Endothelial cell of umbilical vein (primary cell): ENCODE measurements around the gene MINK1. TPM values are rescaled to one million over a fixed set of nuclear protein-coding genes. Genes with fewer than 3 reads are reported as not detected.

Experiments used
- BruUV-seq: library from RNA; stranded (reverse); fragments of 400-500 nt; replicated peaks from 2 replicates; lab custom pipeline; 2021; lab: Mats Ljungman, UMichigan
- CTCF ChIA-PET: fragments of 300-600, 350-600 bp; sonication (Branson Sonifier 250); formaldehyde crosslinking; loops from one replicate; lab custom pipeline; 2021; ENCODE audit warnings: antibody characterized with exemption, inconsistent platforms; lab: Charles Lee
- POLR2A ChIA-PET: fragments of 300-600, 350-600 bp; sonication (Branson Sonifier 250); formaldehyde crosslinking; loops from one replicate; lab custom pipeline; 2021; ENCODE audit warnings: antibody characterized with exemption, inconsistent platforms; lab: Charles Lee
- DNase-seq: peaks from one replicate; pipeline ENCODE4 v3.0.0-alpha.2; 2011; ENCODE audit warnings: low read depth, low spot score
- FAIRE-seq: peaks from 2 replicates; lab custom pipeline; 2011; peaks lifted over from hg19 to GRCh38; lab: Jason Lieb, UNC
- H2AFZ ChIP-seq: 2 replicates; pipeline ENCODE4 v1.6.0; 2012; ENCODE audit warnings: low read depth, low read length, control low read depth, inconsistent platforms
- H3K27ac ChIP-seq: 2 replicates; pipeline ENCODE4 v1.5.1; 2011; ENCODE audit warnings: low read depth, mild to moderate bottlenecking, control low read depth, low read length, moderate library complexity; ENCODE audit not compliant: insufficient read depth
- H3K27me3 ChIP-seq, 2 experiments: 2 replicates each; pipeline versions ENCODE4 v1.6.0 to v1.6.1; 2011; ENCODE audit warnings: low read length in 2 of 2, mixed read lengths in 1 of 2; ENCODE audit not compliant: control insufficient read depth in 2 of 2, insufficient read depth in 2 of 2
- H3K36me3 ChIP-seq, 2 experiments: 2 replicates in 1 of 2; 3 replicates in 1 of 2; pipeline ENCODE4 v1.5.1; 2011; ENCODE audit warnings: low read length in 2 of 2, mild to moderate bottlenecking in 1 of 2, moderate library complexity in 1 of 2; ENCODE audit not compliant: control insufficient read depth in 2 of 2, insufficient read depth in 2 of 2; ENCODE audit errors: extremely low read depth in 1 of 2
- H3K4me1 ChIP-seq: 3 replicates; pipeline ENCODE4 v1.5.1; 2011; ENCODE audit warnings: mild to moderate bottlenecking, low read length; ENCODE audit not compliant: control insufficient read depth, insufficient read depth; ENCODE audit errors: extremely low read depth
- H3K4me2 ChIP-seq: 2 replicates; pipeline ENCODE4 v1.6.1; 2011; ENCODE audit warnings: low read length, control low read depth, mixed read lengths; ENCODE audit not compliant: insufficient read depth
- H3K4me3 ChIP-seq, 3 experiments: fragments of 200-600 bp in 1 of 3; sonication (generic), shearing (Covaris generic) in 1 of 3; replicated peaks in 1 of 3; 2 replicates each; pipeline ENCODE4 v1.5.1; 2011 to 2016; ENCODE audit warnings: control low read depth in 3 of 3, low read length in 3 of 3, mild to moderate bottlenecking in 2 of 3, inconsistent platforms in 1 of 3, low read depth in 1 of 3, moderate library complexity in 1 of 3; ENCODE audit not compliant: insufficient read depth in 1 of 3
- H3K79me2 ChIP-seq: 2 replicates; pipeline ENCODE4 v1.6.0; 2012; ENCODE audit warnings: low read length, inconsistent platforms; ENCODE audit not compliant: control insufficient read depth, insufficient read depth
- H3K9ac ChIP-seq: replicated peaks from 2 replicates; pipeline ENCODE3; 2011; ENCODE audit warnings: low read length, control low read depth; ENCODE audit not compliant: insufficient read depth; ENCODE audit errors: extremely low read depth
- H3K9me1 ChIP-seq: replicated peaks from 3 replicates; pipeline ENCODE4 v1.6.0; 2011; ENCODE audit warnings: mild to moderate bottlenecking, low read length; ENCODE audit not compliant: control insufficient read depth, insufficient read depth; ENCODE audit errors: extremely low read depth
- H3K9me3 ChIP-seq: replicated peaks from 2 replicates; pipeline ENCODE4 v1.5.1; 2012; ENCODE audit warnings: low read length, inconsistent platforms; ENCODE audit not compliant: control insufficient read depth, insufficient read depth
- H4K20me1 ChIP-seq: replicated peaks from 2 replicates; pipeline ENCODE3; 2011; ENCODE audit warnings: mild to moderate bottlenecking, low read length; ENCODE audit not compliant: control insufficient read depth, insufficient read depth; ENCODE audit errors: extremely low read depth
- EZH2 ChIP-seq: IDR thresholded peaks from 2 replicates; pipeline ENCODE4 v1.6.1; 2012; ENCODE audit warnings: borderline replicate concordance, low read depth, mild to moderate bottlenecking, moderate library complexity, low read length, inconsistent platforms; ENCODE audit not compliant: severe bottlenecking
- FOS ChIP-seq: IDR thresholded peaks from 2 replicates; pipeline ENCODE4 v1.6.1; 2011; ENCODE audit warnings: mild to moderate bottlenecking, low read length, moderate library complexity, borderline replicate concordance; ENCODE audit not compliant: insufficient read depth
- GATA2 ChIP-seq: IDR thresholded peaks from 2 replicates; pipeline ENCODE4 v1.7.0; 2011; ENCODE audit warnings: low read depth, mild to moderate bottlenecking, moderate library complexity, mixed read lengths, low read length; ENCODE audit not compliant: insufficient read length, insufficient read depth
- JUN ChIP-seq: IDR thresholded peaks from 2 replicates; pipeline ENCODE4 v1.6.1; 2011; ENCODE audit warnings: borderline replicate concordance, low read depth; ENCODE audit not compliant: insufficient read length, insufficient read depth
- MAX ChIP-seq: IDR thresholded peaks from 2 replicates; pipeline ENCODE4 v1.6.1; 2011; ENCODE audit not compliant: insufficient read depth, insufficient read length
- MYC ChIP-seq: IDR thresholded peaks from one replicate; pipeline ENCODE4 v1.6.1; 2011; ENCODE audit warnings: mild to moderate bottlenecking, low read depth, low read length
- POLR2A ChIP-seq: IDR thresholded peaks from 2 replicates; pipeline ENCODE4 v1.6.1; 2012; ENCODE audit warnings: low read depth, mild to moderate bottlenecking, control low read depth, low read length
- POLR2AphosphoS5 ChIP-seq: IDR thresholded peaks from 2 replicates; pipeline ENCODE4 v1.6.1; 2012; ENCODE audit warnings: low read depth, mild to moderate bottlenecking, control low read depth, low read length, moderate library complexity; ENCODE audit not compliant: insufficient read depth
- dilution Hi-C: fragments of 300-500 bp; cut with MboI; formaldehyde crosslinking; loops from one replicate; pipeline ENCODE4 v1.15.0; 2019; ENCODE audit warnings: low sequenced_read_pairs; ENCODE audit not compliant: extremely low pct_ligation_motif_present
- intact Hi-C: fragments of 100-400 bp; cut with micrococcal nuclease; formaldehyde crosslinking; loops from one replicate; pipeline ENCODE4 v1.10.0; 2022
- polyA plus RNA-seq, 4 experiments: library from polyadenylated mRNA; depleted of rRNA in 3 of 4; stranded (reverse) in 3 of 4; unstranded in 1 of 4; fragments of >200 nt; gene quantifications; 2 replicates each; pipeline versions ENCODE4 v1.2.1 to v1.2.3, GENCODE V29; 2011 to 2012; ENCODE audit warnings: missing spikeins in 1 of 4
- total RNA-seq: library from RNA; stranded (reverse); gene quantifications from 2 replicates; pipeline ENCODE4 v1.2.3, GENCODE V29; 2021

MINK1 gene
- total and polyA plus RNA-seq, 2 donors (not counting 3 experiments of a cell fraction or from before 2014, with no cell fraction given) = 53.6 to 89.4 TPM

- Histone ChIP-seq H3K4me3 (peak overlapping the region in 2 of 3 experiments; percentile 77 to 79), H3K36me3 (peaks cover 0 to 7% of the 10 kb centered on the region in 2 experiments), H3K9ac (peak overlapping the region; percentile 90), H3K4me2 (peak overlapping the region; percentile 86), H3K27me3 (no peaks in the 10 kb centered on the region), H3K79me2 (peaks cover 50% of the 10 kb centered on the region), H3K9me1 (no peaks in the 10 kb centered on the region), H3K27ac (no peak overlapping the region), H2AFZ (no peak overlapping the region), H3K4me1 (peaks cover 12% of the 10 kb centered on the region), H3K9me3 (no peaks in the 10 kb centered on the region), H4K20me1 (no peaks in the 10 kb centered on the region)
- ChIA-PET POLR2A (no interaction called here), CTCF (interaction anchor here (1.0 to 2.1 kb wide), 5 partner anchors 24 to 75 kb away, joined by 3 to 8 read pairs (median 6); partner anchors contain the start of gene PLD2)
- no TSS peak for BruUV-seq
- dilution Hi-C loops (no loop called here), intact Hi-C loops (loop anchor here (1.0 kb wide), 2 partner anchors 24 to 48 kb away; no protein-coding TSS in a partner anchor)
- DNase-seq (no peak), FAIRE-seq (no peak)
- TF ChIP-seq POLR2AphosphoS5 = no peak
- TF ChIP-seq POLR2A = no peak
- no peak for TF ChIP-seq FOS
Measured at GRCh38 chr17:4834681-4835020, 1.5 kb downstream of the MINK1 start.

DNA sequence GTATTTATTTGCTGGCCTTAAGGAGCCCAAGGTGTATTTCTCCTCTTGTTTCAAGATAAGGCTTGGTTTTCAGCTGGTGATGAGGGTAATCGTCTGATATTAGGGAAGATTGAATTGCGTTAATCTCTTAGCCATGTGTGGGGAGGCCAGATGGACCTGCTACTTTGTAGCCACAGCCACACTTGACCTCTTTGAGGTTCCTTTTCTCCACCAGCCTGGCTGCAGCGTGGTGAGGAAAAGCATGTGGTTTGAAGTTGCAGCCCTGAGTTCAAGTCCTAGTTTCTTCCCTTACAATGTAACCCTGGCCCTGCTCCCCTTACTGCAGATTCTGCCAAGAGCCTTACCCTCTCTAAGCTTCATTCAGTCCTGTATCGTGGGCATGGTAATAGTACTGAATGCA is 3.1 kb downstream of the MINK1 start:
- Histone ChIP-seq H3K79me2 (peaks cover 64% of the 10 kb centered on the region), H2AFZ (no peak overlapping the region), H3K4me1 (peaks cover 15% of the 10 kb centered on the region), H3K27me3 (no peaks in the 10 kb centered on the region), H4K20me1 (no peaks in the 10 kb centered on the region), H3K27ac (no peak overlapping the region), H3K4me3 (no peak overlapping the region), H3K9ac (no peak overlapping the region), H3K36me3 (peaks cover 0 to 7% of the 10 kb centered on the region in 2 experiments), H3K9me3 (no peaks in the 10 kb centered on the region), H3K9me1 (no peaks in the 10 kb centered on the region), H3K4me2 (no peak overlapping the region)
- TF ChIP-seq JUN (no peak), EZH2 (no peak), MYC (no peak), POLR2AphosphoS5 (no peak), MAX (no peak), POLR2A (no peak), GATA2 (no peak), FOS (no peak)
- intact Hi-C loops = no loop called here
- no peak for DNase-seq
- POLR2A ChIA-PET = no interaction called here
- FAIRE-seq = no peak
- CTCF ChIA-PET = interaction anchor here (1.3 to 3.3 kb wide), 2 partner anchors 46 to 73 kb away, joined by 3 to 9 read pairs; no protein-coding TSS in a partner anchor
- dilution Hi-C loops = no loop called here
- no TSS peak for BruUV-seq
